Fibroblast of lung (primary cell): Measurements from ENCODE around the gene DNAJA1.

Experiments
- EZH2 ChIP-seq: IDR thresholded peaks from 2 replicates; pipeline ENCODE4 v1.5.1; 2012; ENCODE audit warnings: low read length, control low read depth, mild to moderate bottlenecking; ENCODE audit errors: missing control alignments
- TF ChIP-seq, protein P1 (sequence below), 2 donors: IDR thresholded peaks in 1 of 2; conservative IDR thresholded peaks in 1 of 2; 1 replicate in 1 of 2; 2 replicates in 1 of 2; pipeline ENCODE4 v1.5.1; 2011 to 2012; ENCODE audit warnings: low read length in 2 of 2, control low read depth in 1 of 2, inconsistent platforms in 1 of 2, low read depth in 1 of 2, mild to moderate bottlenecking in 1 of 2

- TF ChIP-seq, protein P1, sequence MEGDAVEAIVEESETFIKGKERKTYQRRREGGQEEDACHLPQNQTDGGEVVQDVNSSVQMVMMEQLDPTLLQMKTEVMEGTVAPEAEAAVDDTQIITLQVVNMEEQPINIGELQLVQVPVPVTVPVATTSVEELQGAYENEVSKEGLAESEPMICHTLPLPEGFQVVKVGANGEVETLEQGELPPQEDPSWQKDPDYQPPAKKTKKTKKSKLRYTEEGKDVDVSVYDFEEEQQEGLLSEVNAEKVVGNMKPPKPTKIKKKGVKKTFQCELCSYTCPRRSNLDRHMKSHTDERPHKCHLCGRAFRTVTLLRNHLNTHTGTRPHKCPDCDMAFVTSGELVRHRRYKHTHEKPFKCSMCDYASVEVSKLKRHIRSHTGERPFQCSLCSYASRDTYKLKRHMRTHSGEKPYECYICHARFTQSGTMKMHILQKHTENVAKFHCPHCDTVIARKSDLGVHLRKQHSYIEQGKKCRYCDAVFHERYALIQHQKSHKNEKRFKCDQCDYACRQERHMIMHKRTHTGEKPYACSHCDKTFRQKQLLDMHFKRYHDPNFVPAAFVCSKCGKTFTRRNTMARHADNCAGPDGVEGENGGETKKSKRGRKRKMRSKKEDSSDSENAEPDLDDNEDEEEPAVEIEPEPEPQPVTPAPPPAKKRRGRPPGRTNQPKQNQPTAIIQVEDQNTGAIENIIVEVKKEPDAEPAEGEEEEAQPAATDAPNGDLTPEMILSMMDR (conservative IDR thresholded peaks at IDR 0.05 in 1 of 2, IDR thresholded peaks at IDR 0.05 in 1 of 2; ENCODE audit: low read depth in 1 of 2, low read length in 2 of 2) = no peak
- no peak for TF ChIP-seq EZH2
These were observed 16.5 kb downstream of the DNAJA1 start for GRCh38 chr9:33041432-33042188.
